GM12878 (cell line): ENCODE measurements around the gene CCNJ. TPM values are rescaled to one million over a fixed set of nuclear protein-coding genes. Genes with fewer than 3 reads are reported as not detected.

ENCODE experiments used
- FOS ChIP-seq: IDR thresholded peaks from 3 replicates; pipeline ENCODE4 v1.6.1; 2011; ENCODE audit warnings: borderline replicate concordance; ENCODE audit not compliant: insufficient read length; ENCODE audit errors: extremely low read depth
- MEF2B ChIP-seq: fragments of 450-650 bp; IDR thresholded peaks from 2 replicates; pipeline ENCODE4 v1.6.1; 2018; ENCODE audit warnings: mild to moderate bottlenecking, moderate library complexity; ENCODE audit not compliant: partially characterized antibody, poor library complexity, severe bottlenecking
- NFYA ChIP-seq: IDR thresholded peaks from 2 replicates; pipeline ENCODE4 v1.6.1; 2011; ENCODE audit warnings: low read depth, mild to moderate bottlenecking, low read length, improper control_type of control experiment, borderline replicate concordance
- RFX5 ChIP-seq: IDR thresholded peaks from 2 replicates; pipeline ENCODE4 v1.6.1; 2011; ENCODE audit warnings: low read depth, low read length, improper control_type of control experiment
- SIX5 ChIP-seq: IDR thresholded peaks from 2 replicates; pipeline ENCODE4 v1.6.1; 2011; ENCODE audit warnings: mild to moderate bottlenecking, low read depth, low read length, moderate library complexity; ENCODE audit not compliant: severe bottlenecking
- SMC3 ChIP-seq: IDR thresholded peaks from 2 replicates; pipeline ENCODE4 v1.6.1; 2011; ENCODE audit warnings: low read length, improper control_type of control experiment, borderline replicate concordance
- SPI1 ChIP-seq: IDR thresholded peaks from 2 replicates; pipeline ENCODE4 v1.6.1; 2011; ENCODE audit warnings: low read depth, mild to moderate bottlenecking, low read length, moderate library complexity, borderline replicate concordance; ENCODE audit not compliant: insufficient read depth
- TBL1XR1 ChIP-seq: IDR thresholded peaks from 2 replicates; pipeline ENCODE4 v1.6.1; 2012; ENCODE audit warnings: low read depth, low read length, improper control_type of control experiment
- TCF3 ChIP-seq: IDR thresholded peaks from 2 replicates; pipeline ENCODE4 v1.6.1; 2012; ENCODE audit warnings: low read depth, mild to moderate bottlenecking, low read length, borderline replicate concordance; ENCODE audit not compliant: insufficient read depth
- ZBED1 ChIP-seq: IDR thresholded peaks from 2 replicates; pipeline ENCODE4 v1.6.1; 2016; ENCODE audit warnings: borderline replicate concordance
- polyA plus RNA-seq, 11 experiments: library from polyadenylated mRNA; depleted of rRNA in 4 of 11; unstranded in 6 of 11; stranded (reverse) in 5 of 11; fragments of >200 nt; fragmentation: Nextera tagmentation in 4 of 11; fragmentation: Illumina TruSeq in 1 of 11; extraction: Ambion mirVana in 4 of 11; extraction: Trizol in 1 of 11; gene quantifications; 1 replicate in 1 of 11; 2 replicates in 10 of 11; pipeline versions ENCODE4 v1.2.1 to v1.2.3, GENCODE V29; 2011 to 2016; ENCODE audit warnings: inconsistent platforms in 2 of 11, missing spikeins in 2 of 11, low read depth in 1 of 11
- total RNA-seq, 4 experiments: library from RNA; depleted of rRNA in 3 of 4; stranded (reverse); fragments of >200 nt in 3 of 4; fragmentation: Illumina TruSeq in 1 of 4; extraction: Trizol in 1 of 4; gene quantifications; 2 replicates each; pipeline versions ENCODE4 v1.2.1 to v1.2.3, GENCODE V29; 2013 to 2021
- TF ChIP-seq, protein P1 (sequence below): fragments of 450-650 bp; IDR thresholded peaks from 2 replicates; pipeline ENCODE4 v1.6.1; 2016; ENCODE audit warnings: mild to moderate bottlenecking, moderate library complexity, borderline replicate concordance
- TF ChIP-seq, protein P2 (sequence below): fragments of 450-650 bp; IDR thresholded peaks from 2 replicates; pipeline ENCODE4 v1.6.1; 2017; ENCODE audit warnings: antibody characterized with exemption, mild to moderate bottlenecking, moderate library complexity
- TF ChIP-seq, protein P3 (sequence below): fragments of 450-650 bp; IDR thresholded peaks from 2 replicates; pipeline ENCODE4 v1.6.1; 2016; ENCODE audit warnings: mild to moderate bottlenecking
- TF ChIP-seq, protein P4 (sequence below): IDR thresholded peaks from 2 replicates; pipeline ENCODE4 v1.6.1; 2011; ENCODE audit warnings: low read depth, mild to moderate bottlenecking, low read length, moderate library complexity, borderline replicate concordance; ENCODE audit errors: extremely low read depth

CCNJ gene
- total and polyA plus RNA-seq, 10 of the 15 experiments (the other 5 are each of a cell fraction or from before 2014, with no cell fraction given): 0.56 to 8.8 (median 6.6) TPM

DNA sequence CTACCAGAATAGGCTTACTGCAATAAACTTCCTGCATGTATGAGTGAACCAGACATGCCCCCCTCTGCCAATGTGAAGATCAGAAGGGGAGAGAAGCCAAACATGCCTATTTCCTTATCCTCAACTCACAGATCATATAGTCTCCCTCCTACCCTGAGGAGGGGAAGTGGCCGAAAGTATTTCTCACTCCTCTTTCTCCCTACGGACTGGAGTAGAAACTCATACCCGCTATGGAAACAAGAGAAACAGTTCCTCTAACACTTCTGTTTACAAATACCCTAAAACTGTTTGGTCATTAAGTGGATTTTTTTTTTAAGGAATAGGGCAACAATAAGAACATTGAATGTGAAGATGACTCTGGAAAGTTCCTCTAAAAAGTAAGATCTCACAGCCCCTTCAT, 31.4 kb downstream of the CCNJ start (continued):
- TF ChIP-seq, protein P1, sequence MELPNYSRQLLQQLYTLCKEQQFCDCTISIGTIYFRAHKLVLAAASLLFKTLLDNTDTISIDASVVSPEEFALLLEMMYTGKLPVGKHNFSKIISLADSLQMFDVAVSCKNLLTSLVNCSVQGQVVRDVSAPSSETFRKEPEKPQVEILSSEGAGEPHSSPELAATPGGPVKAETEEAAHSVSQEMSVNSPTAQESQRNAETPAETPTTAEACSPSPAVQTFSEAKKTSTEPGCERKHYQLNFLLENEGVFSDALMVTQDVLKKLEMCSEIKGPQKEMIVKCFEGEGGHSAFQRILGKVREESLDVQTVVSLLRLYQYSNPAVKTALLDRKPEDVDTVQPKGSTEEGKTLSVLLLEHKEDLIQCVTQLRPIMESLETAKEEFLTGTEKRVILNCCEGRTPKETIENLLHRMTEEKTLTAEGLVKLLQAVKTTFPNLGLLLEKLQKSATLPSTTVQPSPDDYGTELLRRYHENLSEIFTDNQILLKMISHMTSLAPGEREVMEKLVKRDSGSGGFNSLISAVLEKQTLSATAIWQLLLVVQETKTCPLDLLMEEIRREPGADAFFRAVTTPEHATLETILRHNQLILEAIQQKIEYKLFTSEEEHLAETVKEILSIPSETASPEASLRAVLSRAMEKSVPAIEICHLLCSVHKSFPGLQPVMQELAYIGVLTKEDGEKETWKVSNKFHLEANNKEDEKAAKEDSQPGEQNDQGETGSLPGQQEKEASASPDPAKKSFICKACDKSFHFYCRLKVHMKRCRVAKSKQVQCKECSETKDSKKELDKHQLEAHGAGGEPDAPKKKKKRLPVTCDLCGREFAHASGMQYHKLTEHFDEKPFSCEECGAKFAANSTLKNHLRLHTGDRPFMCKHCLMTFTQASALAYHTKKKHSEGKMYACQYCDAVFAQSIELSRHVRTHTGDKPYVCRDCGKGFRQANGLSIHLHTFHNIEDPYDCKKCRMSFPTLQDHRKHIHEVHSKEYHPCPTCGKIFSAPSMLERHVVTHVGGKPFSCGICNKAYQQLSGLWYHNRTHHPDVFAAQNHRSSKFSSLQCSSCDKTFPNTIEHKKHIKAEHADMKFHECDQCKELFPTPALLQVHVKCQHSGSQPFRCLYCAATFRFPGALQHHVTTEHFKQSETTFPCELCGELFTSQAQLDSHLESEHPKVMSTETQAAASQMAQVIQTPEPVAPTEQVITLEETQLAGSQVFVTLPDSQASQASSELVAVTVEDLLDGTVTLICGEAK: no peak
- TF ChIP-seq ZBED1 (no peak), FOS (no peak), MEF2B (no peak), SPI1 (no peak), SMC3 (no peak), TBL1XR1 (no peak), NFYA (no peak), TCF3 (no peak), SIX5 (no peak), RFX5 (no peak)
- TF ChIP-seq, protein P2, sequence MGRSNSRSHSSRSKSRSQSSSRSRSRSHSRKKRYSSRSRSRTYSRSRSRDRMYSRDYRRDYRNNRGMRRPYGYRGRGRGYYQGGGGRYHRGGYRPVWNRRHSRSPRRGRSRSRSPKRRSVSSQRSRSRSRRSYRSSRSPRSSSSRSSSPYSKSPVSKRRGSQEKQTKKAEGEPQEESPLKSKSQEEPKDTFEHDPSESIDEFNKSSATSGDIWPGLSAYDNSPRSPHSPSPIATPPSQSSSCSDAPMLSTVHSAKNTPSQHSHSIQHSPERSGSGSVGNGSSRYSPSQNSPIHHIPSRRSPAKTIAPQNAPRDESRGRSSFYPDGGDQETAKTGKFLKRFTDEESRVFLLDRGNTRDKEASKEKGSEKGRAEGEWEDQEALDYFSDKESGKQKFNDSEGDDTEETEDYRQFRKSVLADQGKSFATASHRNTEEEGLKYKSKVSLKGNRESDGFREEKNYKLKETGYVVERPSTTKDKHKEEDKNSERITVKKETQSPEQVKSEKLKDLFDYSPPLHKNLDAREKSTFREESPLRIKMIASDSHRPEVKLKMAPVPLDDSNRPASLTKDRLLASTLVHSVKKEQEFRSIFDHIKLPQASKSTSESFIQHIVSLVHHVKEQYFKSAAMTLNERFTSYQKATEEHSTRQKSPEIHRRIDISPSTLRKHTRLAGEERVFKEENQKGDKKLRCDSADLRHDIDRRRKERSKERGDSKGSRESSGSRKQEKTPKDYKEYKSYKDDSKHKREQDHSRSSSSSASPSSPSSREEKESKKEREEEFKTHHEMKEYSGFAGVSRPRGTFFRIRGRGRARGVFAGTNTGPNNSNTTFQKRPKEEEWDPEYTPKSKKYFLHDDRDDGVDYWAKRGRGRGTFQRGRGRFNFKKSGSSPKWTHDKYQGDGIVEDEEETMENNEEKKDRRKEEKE: no peak
- TF ChIP-seq, protein P3, sequence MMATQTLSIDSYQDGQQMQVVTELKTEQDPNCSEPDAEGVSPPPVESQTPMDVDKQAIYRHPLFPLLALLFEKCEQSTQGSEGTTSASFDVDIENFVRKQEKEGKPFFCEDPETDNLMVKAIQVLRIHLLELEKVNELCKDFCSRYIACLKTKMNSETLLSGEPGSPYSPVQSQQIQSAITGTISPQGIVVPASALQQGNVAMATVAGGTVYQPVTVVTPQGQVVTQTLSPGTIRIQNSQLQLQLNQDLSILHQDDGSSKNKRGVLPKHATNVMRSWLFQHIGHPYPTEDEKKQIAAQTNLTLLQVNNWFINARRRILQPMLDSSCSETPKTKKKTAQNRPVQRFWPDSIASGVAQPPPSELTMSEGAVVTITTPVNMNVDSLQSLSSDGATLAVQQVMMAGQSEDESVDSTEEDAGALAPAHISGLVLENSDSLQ: no peak
- TF ChIP-seq, protein P4, sequence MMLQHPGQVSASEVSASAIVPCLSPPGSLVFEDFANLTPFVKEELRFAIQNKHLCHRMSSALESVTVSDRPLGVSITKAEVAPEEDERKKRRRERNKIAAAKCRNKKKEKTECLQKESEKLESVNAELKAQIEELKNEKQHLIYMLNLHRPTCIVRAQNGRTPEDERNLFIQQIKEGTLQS: no peak
